GM19372 (cell line): ENCODE measurements around the gene OPHN1.

ENCODE experiments used
- ATAC-seq: cut with Tn5 transposase; IDR thresholded peaks from one replicate; pipeline ENCODE4 v1.9.1; 2021; ENCODE audit warnings: mild to moderate bottlenecking, low read depth, moderate library complexity; ENCODE audit not compliant: unreplicated experiment

Gene OPHN1

GRCh38 chrX:68254738-68255645 is 178.3 kb downstream of the OPHN1 start:
- ATAC-seq = no peak

- ATAC-seq = no peak
Measured at GRCh38 chrX:68252664-68253063, 180.6 kb downstream of the OPHN1 start.

GRCh38 chrX:68249903-68250302 is 183.4 kb downstream of the OPHN1 start:
- no peak for ATAC-seq

- ATAC-seq = no peak
Measured at GRCh38 chrX:68249401-68249831, 183.9 kb downstream of the OPHN1 start.

GRCh38 chrX:68238568-68238967 is 194.7 kb downstream of the OPHN1 start:
- no peak for ATAC-seq

GRCh38 chrX:68234171-68234910 is 199.0 kb downstream of the OPHN1 start:
- no peak for ATAC-seq

- ATAC-seq = no peak
Measured at GRCh38 chrX:68232206-68232605, 201.1 kb downstream of the OPHN1 start.

- no peak for ATAC-seq
Measured at GRCh38 chrX:68209008-68209407, 224.3 kb downstream of the OPHN1 start.

- no peak for ATAC-seq
Measured at GRCh38 chrX:68204521-68205038, 228.7 kb downstream of the OPHN1 start.

- ATAC-seq = no peak
Measured at GRCh38 chrX:68203646-68204045, 229.6 kb downstream of the OPHN1 start.

- no peak for ATAC-seq
Measured at GRCh38 chrX:68203211-68203610, 230.1 kb downstream of the OPHN1 start.

- ATAC-seq = no peak
Measured at GRCh38 chrX:68199062-68199848, 234.0 kb downstream of the OPHN1 start.

GRCh38 chrX:68196939-68197791 is 236.1 kb downstream of the OPHN1 start:
- peak; percentile 61 for ATAC-seq

GRCh38 chrX:68195561-68195960 is 237.7 kb downstream of the OPHN1 start:
- no peak for ATAC-seq

GRCh38 chrX:68193786-68194185 is 239.5 kb downstream of the OPHN1 start:
- no peak for ATAC-seq

GRCh38 chrX:68193234-68193633 is 240.1 kb downstream of the OPHN1 start:
- ATAC-seq = no peak

GRCh38 chrX:68190799-68191198 is 242.5 kb downstream of the OPHN1 start:
- no peak for ATAC-seq

GRCh38 chrX:68186552-68187262 is 246.6 kb downstream of the OPHN1 start:
- no peak for ATAC-seq

GRCh38 chrX:68185161-68185560 is 248.1 kb downstream of the OPHN1 start:
- ATAC-seq = no peak
